Mucosa of descending colon (tissue), 3 donors: Measurements from ENCODE around the gene AQP5. TPM values are rescaled to one million over a fixed set of nuclear protein-coding genes. Genes with fewer than 3 reads are reported as not detected.

Experiments
- ATAC-seq: fragments of 200-7000 bp; cut with Tn5 transposase; one replicate; pipeline ENCODE4 v1.9.1; 2020; ENCODE audit warnings: mild to moderate bottlenecking, moderate library complexity
- DNase-seq, 3 donors: peaks; one replicate each; pipeline ENCODE4 v3.0.0-alpha.2; 2020
- H3K36me3 ChIP-seq: fragments of 200-600 bp; one replicate; pipeline ENCODE4 v1.8.0; 2021; ENCODE audit warnings: low read depth, mild to moderate bottlenecking
- H3K4me1 ChIP-seq: fragments of 200-600 bp; one replicate; pipeline ENCODE4 v1.8.0; 2021; ENCODE audit warnings: low read depth, mild to moderate bottlenecking
- H3K4me3 ChIP-seq: fragments of 200-600 bp; one replicate; pipeline ENCODE4 v1.8.0; 2021; ENCODE audit warnings: mild to moderate bottlenecking
- H3K9me3 ChIP-seq: fragments of 200-600 bp; one replicate; pipeline ENCODE4 v1.8.0; 2021; ENCODE audit warnings: mild to moderate bottlenecking
- CTCF ChIP-seq: fragments of 200-600 bp; IDR thresholded peaks from one replicate; pipeline ENCODE4 v1.8.0; 2022; ENCODE audit warnings: antibody characterized with exemption, mild to moderate bottlenecking
- intact Hi-C, 2 donors: fragments of 100-400 bp; cut with DNase I in 1 of 2; cut with micrococcal nuclease in 1 of 2; formaldehyde crosslinking; loops; one replicate each; pipeline versions ENCODE4 v1.11.0 to v1.11.1; 2022; cut with DNase I, micrococcal nuclease
- total RNA-seq, 3 donors: library from RNA; stranded (reverse); fragmentation: NEBNext Ultra II Directional in 2 of 3; extraction: Animal tissue kit (Norgen Biotek cat#: 25700) in 2 of 3; gene quantifications; one replicate each; pipeline versions ENCODE4 v1.2.1 to v1.2.4, GENCODE V29; 2021 to 2023
- donor health status: DM: no; HTN: no; CAD: no; lungs with moderate emphysema.
- donor health status: DM: no; HTN: no; CAD: no.
- donor health status: DM: no; HTN: yes; CAD: no.

AQP5 gene
- total RNA-seq, 3 donors from 2014 or later = not detected

DNA sequence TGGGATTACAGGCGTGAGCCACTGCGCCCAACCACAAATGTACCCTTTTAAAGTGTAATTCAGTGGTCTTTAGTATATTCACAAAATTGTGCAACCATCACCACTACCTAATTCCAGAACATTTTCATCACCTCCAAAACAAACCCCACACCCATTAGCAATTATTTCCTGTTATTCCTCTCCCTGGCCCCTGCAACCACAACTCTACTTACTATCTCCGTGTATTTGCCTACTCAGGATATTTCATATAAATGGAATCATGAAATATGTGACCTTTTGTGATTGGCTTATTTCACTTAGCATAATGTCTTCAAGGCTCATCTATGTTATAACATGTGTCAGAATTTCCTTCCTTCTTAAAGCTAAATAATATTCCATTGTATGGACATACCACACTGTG is 27.2 kb upstream of the AQP5 start:
- Histone ChIP-seq H3K4me1 (no peaks in the 10 kb centered on the region), H3K4me3 (no peak overlapping the region), H3K36me3 (no peaks in the 10 kb centered on the region), H3K9me3 (no peaks in the 10 kb centered on the region)
- TF ChIP-seq CTCF = no peak
- ATAC-seq (no peak), DNase-seq (no peak)
- intact Hi-C loops = no loop called here

GRCh38 chr12:49936925-49937324 is 24.7 kb upstream of the AQP5 start:
- Histone ChIP-seq H3K9me3 (no peaks in the 10 kb centered on the region), H3K4me1 (no peaks in the 10 kb centered on the region), H3K36me3 (no peaks in the 10 kb centered on the region), H3K4me3 (no peak overlapping the region)
- ATAC-seq (no peak), DNase-seq (no peak)
- intact Hi-C loops = no loop called here
- TF ChIP-seq CTCF = no peak

- H3K9me3 ChIP-seq = no peaks in the 10 kb centered on the region
- no peak for TF ChIP-seq CTCF
- H3K36me3 ChIP-seq = no peaks in the 10 kb centered on the region
- H3K4me3 ChIP-seq = no peak overlapping the region
- intact Hi-C loops = no loop called here
- no peak for ATAC-seq
- DNase-seq = no peak
- no peaks in the 10 kb centered on the region for H3K4me1 ChIP-seq
Measured at GRCh38 chr12:49937639-49938300, 23.9 kb upstream of the AQP5 start.

DNA sequence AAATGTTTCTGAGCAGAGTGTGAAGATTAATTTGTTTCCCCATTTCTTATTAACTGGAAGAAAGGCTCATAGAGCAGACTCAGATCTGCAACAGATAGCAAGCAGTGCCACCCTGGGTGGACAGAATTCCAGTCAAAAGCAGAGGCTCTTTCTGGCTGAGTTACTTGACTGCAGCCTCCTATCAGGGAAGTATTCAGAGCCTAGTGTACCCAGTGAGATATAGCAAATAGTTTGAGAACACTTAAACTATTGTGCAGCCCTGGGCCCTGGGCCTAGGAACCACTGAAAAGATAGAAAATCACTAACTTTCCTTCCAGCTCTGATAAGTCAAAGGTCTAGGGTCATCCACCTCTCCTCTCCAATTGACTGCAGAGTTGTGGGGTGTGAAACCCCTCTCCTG is 22.4 kb upstream of the AQP5 start:
- H3K36me3 ChIP-seq = no peaks in the 10 kb centered on the region
- no peak overlapping the region for H3K4me3 ChIP-seq
- intact Hi-C loops = no loop called here
- DNase-seq (no peak), ATAC-seq (no peak)
- TF ChIP-seq CTCF = no peak
- H3K4me1 ChIP-seq = peaks cover 6% of the 10 kb centered on the region
- no peaks in the 10 kb centered on the region for H3K9me3 ChIP-seq

GRCh38 chr12:49939707-49940106 is 22.0 kb upstream of the AQP5 start:
- ATAC-seq (no peak), DNase-seq (no peak)
- TF ChIP-seq CTCF = no peak
- Histone ChIP-seq H3K4me1 (peaks cover 6% of the 10 kb centered on the region), H3K4me3 (no peak overlapping the region), H3K9me3 (no peaks in the 10 kb centered on the region), H3K36me3 (no peaks in the 10 kb centered on the region)
- intact Hi-C loops = no loop called here
